ENCODE data around the gene ZBTB7C. TPM values are rescaled to one million over a fixed set of nuclear protein-coding genes. Genes with fewer than 3 reads are reported as not detected.

Gene ZBTB7C
- total RNA-seq, 5 donors from 2014 or later (not counting 1 experiment from before 2014, with no cell fraction given): 0.06 TPM; not detected in 4

- Histone ChIP-seq H3K4me3 (ENCODE audit: control insufficient read depth in 1 of 2, extremely low read depth in 1 of 2, low read length in 1 of 2) (no peak overlapping the region), H3K36me3 (ENCODE audit: control insufficient read depth in 2 of 2, extremely low read depth in 1 of 2, insufficient read depth in 1 of 2, low read length in 1 of 2) (no peaks in the 10 kb centered on the region), H3K4me1 (ENCODE audit: control insufficient read depth in 1 of 2, extremely low read depth in 1 of 2, insufficient read depth in 2 of 2, low read length in 2 of 2) (no peaks in the 10 kb centered on the region), H3K27ac (ENCODE audit: low read length) (no peak overlapping the region), H3K9me3 (no peaks in the 10 kb centered on the region), H3K27me3 (replicated peaks in 1 of 2; ENCODE audit: control insufficient read depth in 2 of 2, extremely low read depth in 1 of 2, insufficient read depth in 2 of 2, low read length in 1 of 2) (peaks cover 0 to 4% of the 10 kb centered on the region in 2 experiments)
- CTCF ChIA-PET: no interaction called here
- DNase-seq (no peak), ATAC-seq (replicated peaks in 1 of 4) (no peak)
- Mint-ChIP-seq H3K36me3 (no peaks in the 10 kb centered on the region), H3K9me3 (peaks cover 0 to 4% (median 2%) of the 10 kb centered on the region in 3 donors), H3K4me3 (no peak overlapping the region), H3K27me3 (peaks cover 7% of the 10 kb centered on the region in 2 donors), H3K27ac (no peak overlapping the region), H3K4me1 (peaks cover 0 to 4% (median 0%) of the 10 kb centered on the region in 3 donors)
- WGBS (ENCODE audit: insufficient coverage): 46% methylated on average over 1 of the region's 1 CpG
- POLR2A ChIA-PET: no interaction called here
These were observed 134.9 kb downstream of the ZBTB7C start for GRCh38 chr18:48274301-48274700.

GRCh38 chr18:48270929-48271328 is 138.3 kb downstream of the ZBTB7C start:
- ATAC-seq (replicated peaks in 1 of 4) (no peak), DNase-seq (no peak)
- Histone ChIP-seq H3K9me3 (no peaks in the 10 kb centered on the region), H3K36me3 (ENCODE audit: control insufficient read depth in 2 of 2, extremely low read depth in 1 of 2, insufficient read depth in 1 of 2, low read length in 1 of 2) (no peaks in the 10 kb centered on the region), H3K4me1 (ENCODE audit: control insufficient read depth in 1 of 2, extremely low read depth in 1 of 2, insufficient read depth in 2 of 2, low read length in 2 of 2) (no peaks in the 10 kb centered on the region), H3K27ac (ENCODE audit: low read length) (no peak overlapping the region), H3K27me3 (replicated peaks in 1 of 2; ENCODE audit: control insufficient read depth in 2 of 2, extremely low read depth in 1 of 2, insufficient read depth in 2 of 2, low read length in 1 of 2) (peaks cover 0 to 5% of the 10 kb centered on the region in 2 experiments), H3K4me3 (ENCODE audit: control insufficient read depth in 1 of 2, extremely low read depth in 1 of 2, low read length in 1 of 2) (no peak overlapping the region)
- ChIA-PET CTCF (no interaction called here), POLR2A (no interaction called here)
- peaks cover 4 to 11% of the 10 kb centered on the region in 2 donors for H3K27me3 Mint-ChIP-seq
- peaks cover 0 to 4% (median 0%) of the 10 kb centered on the region in 3 donors for H3K4me1 Mint-ChIP-seq
- WGBS (ENCODE audit: insufficient coverage): no CpG with 5 or more reads among the region's 1 CpG
- no peak overlapping the region for H3K4me3 Mint-ChIP-seq
- no peaks in the 10 kb centered on the region for H3K36me3 Mint-ChIP-seq
- peaks cover 0 to 4% (median 0%) of the 10 kb centered on the region in 3 donors for H3K9me3 Mint-ChIP-seq
- H3K27ac Mint-ChIP-seq: no peak overlapping the region

- no peak for DNase-seq
- ATAC-seq (replicated peaks in 1 of 4): no peak
- POLR2A ChIA-PET: no interaction called here
- Histone ChIP-seq H3K4me1 (ENCODE audit: control insufficient read depth in 1 of 2, extremely low read depth in 1 of 2, insufficient read depth in 2 of 2, low read length in 2 of 2) (no peaks in the 10 kb centered on the region), H3K27me3 (replicated peaks in 1 of 2; ENCODE audit: control insufficient read depth in 2 of 2, extremely low read depth in 1 of 2, insufficient read depth in 2 of 2, low read length in 1 of 2) (peaks cover 0 to 9% of the 10 kb centered on the region in 2 experiments), H3K36me3 (ENCODE audit: control insufficient read depth in 2 of 2, extremely low read depth in 1 of 2, insufficient read depth in 1 of 2, low read length in 1 of 2) (no peaks in the 10 kb centered on the region), H3K4me3 (ENCODE audit: control insufficient read depth in 1 of 2, extremely low read depth in 1 of 2, low read length in 1 of 2) (no peak overlapping the region), H3K9me3 (no peaks in the 10 kb centered on the region), H3K27ac (ENCODE audit: low read length) (no peak overlapping the region)
- 70% methylated on average over 1 of the region's 4 CpGs for WGBS (ENCODE audit: insufficient coverage)
- Mint-ChIP-seq H3K27me3 (peaks cover 0 to 14% of the 10 kb centered on the region in 2 donors), H3K4me3 (no peak overlapping the region), H3K4me1 (no peaks in the 10 kb centered on the region), H3K36me3 (no peaks in the 10 kb centered on the region), H3K9me3 (peaks cover 0 to 4% (median 0%) of the 10 kb centered on the region in 3 donors), H3K27ac (no peak overlapping the region)
- CTCF ChIA-PET: interaction anchor here in 1 of 2 donors (0.7 kb wide), 1 partner anchor 15 kb away, joined by 3 read pairs; no protein-coding TSS in a partner anchor
These were observed 143.9 kb downstream of the ZBTB7C start for GRCh38 chr18:48265328-48265727.

- Histone ChIP-seq H3K4me1 (ENCODE audit: control insufficient read depth in 1 of 2, extremely low read depth in 1 of 2, insufficient read depth in 2 of 2, low read length in 2 of 2) (no peaks in the 10 kb centered on the region), H3K9me3 (no peaks in the 10 kb centered on the region), H3K36me3 (ENCODE audit: control insufficient read depth in 2 of 2, extremely low read depth in 1 of 2, insufficient read depth in 1 of 2, low read length in 1 of 2) (no peaks in the 10 kb centered on the region), H3K4me3 (ENCODE audit: control insufficient read depth in 1 of 2, extremely low read depth in 1 of 2, low read length in 1 of 2) (no peak overlapping the region), H3K27ac (ENCODE audit: low read length) (no peak overlapping the region), H3K27me3 (replicated peaks in 1 of 2; ENCODE audit: control insufficient read depth in 2 of 2, extremely low read depth in 1 of 2, insufficient read depth in 2 of 2, low read length in 1 of 2) (peaks cover 0 to 9% of the 10 kb centered on the region in 2 experiments)
- DNase-seq: no peak
- 83% methylated on average over 4 of the region's 11 CpGs for WGBS (ENCODE audit: insufficient coverage)
- H3K27me3 Mint-ChIP-seq: peaks cover 0 to 9% of the 10 kb centered on the region in 2 donors
- CTCF ChIA-PET: interaction anchor here in 1 of 2 donors (0.6 kb wide), 1 partner anchor 366 kb away, joined by 3 read pairs; no protein-coding TSS in a partner anchor
- no peaks in the 10 kb centered on the region for H3K9me3 Mint-ChIP-seq
- no peak overlapping the region for H3K4me3 Mint-ChIP-seq
- POLR2A ChIA-PET: no interaction called here
- no peak for ATAC-seq (replicated peaks in 1 of 4)
- no peaks in the 10 kb centered on the region for H3K36me3 Mint-ChIP-seq
- no peak overlapping the region for H3K27ac Mint-ChIP-seq
- H3K4me1 Mint-ChIP-seq: no peaks in the 10 kb centered on the region
These were observed 145.0 kb downstream of the ZBTB7C start for GRCh38 chr18:48263914-48264902.

GRCh38 chr18:48263192-48263853 is 145.9 kb downstream of the ZBTB7C start:
- ChIA-PET CTCF (interaction anchor here in 1 of 2 donors (0.7 kb wide), 1 partner anchor 593 kb away, joined by 3 read pairs; no protein-coding TSS in a partner anchor), POLR2A (no interaction called here)
- Histone ChIP-seq H3K4me3 (ENCODE audit: control insufficient read depth in 1 of 2, extremely low read depth in 1 of 2, low read length in 1 of 2) (no peak overlapping the region), H3K4me1 (ENCODE audit: control insufficient read depth in 1 of 2, extremely low read depth in 1 of 2, insufficient read depth in 2 of 2, low read length in 2 of 2) (no peaks in the 10 kb centered on the region), H3K9me3 (no peaks in the 10 kb centered on the region), H3K27ac (ENCODE audit: low read length) (no peak overlapping the region), H3K27me3 (replicated peaks in 1 of 2; ENCODE audit: control insufficient read depth in 2 of 2, extremely low read depth in 1 of 2, insufficient read depth in 2 of 2, low read length in 1 of 2) (peaks cover 0 to 9% of the 10 kb centered on the region in 2 experiments), H3K36me3 (ENCODE audit: control insufficient read depth in 2 of 2, extremely low read depth in 1 of 2, insufficient read depth in 1 of 2, low read length in 1 of 2) (no peaks in the 10 kb centered on the region)
- H3K27ac Mint-ChIP-seq: no peak overlapping the region
- WGBS (ENCODE audit: insufficient coverage): 70% methylated on average over 5 of the region's 7 CpGs
- H3K4me3 Mint-ChIP-seq: no peak overlapping the region
- ATAC-seq (replicated peaks in 1 of 4) (no peak), DNase-seq (no peak)
- H3K27me3 Mint-ChIP-seq: peaks cover 0 to 9% of the 10 kb centered on the region in 2 donors
- no peaks in the 10 kb centered on the region for H3K4me1 Mint-ChIP-seq
- no peaks in the 10 kb centered on the region for H3K36me3 Mint-ChIP-seq
- no peaks in the 10 kb centered on the region for H3K9me3 Mint-ChIP-seq

GRCh38 chr18:48260237-48260636 is 148.9 kb downstream of the ZBTB7C start:
- DNase-seq (no peak), ATAC-seq (replicated peaks in 1 of 4) (no peak)
- H3K27ac Mint-ChIP-seq: no peak overlapping the region
- Histone ChIP-seq H3K27ac (ENCODE audit: low read length) (no peak overlapping the region), H3K36me3 (ENCODE audit: control insufficient read depth in 2 of 2, extremely low read depth in 1 of 2, insufficient read depth in 1 of 2, low read length in 1 of 2) (no peaks in the 10 kb centered on the region), H3K4me3 (ENCODE audit: control insufficient read depth in 1 of 2, extremely low read depth in 1 of 2, low read length in 1 of 2) (no peak overlapping the region), H3K27me3 (replicated peaks in 1 of 2; ENCODE audit: control insufficient read depth in 2 of 2, extremely low read depth in 1 of 2, insufficient read depth in 2 of 2, low read length in 1 of 2) (peaks cover 0 to 4% of the 10 kb centered on the region in 2 experiments), H3K4me1 (ENCODE audit: control insufficient read depth in 1 of 2, extremely low read depth in 1 of 2, insufficient read depth in 2 of 2, low read length in 2 of 2) (no peaks in the 10 kb centered on the region), H3K9me3 (no peaks in the 10 kb centered on the region)
- CTCF ChIA-PET: no interaction called here
- H3K4me1 Mint-ChIP-seq: no peaks in the 10 kb centered on the region
- H3K27me3 Mint-ChIP-seq: peaks cover 2 to 5% of the 10 kb centered on the region in 2 donors
- POLR2A ChIA-PET: no interaction called here
- WGBS (ENCODE audit: insufficient coverage): 100% methylated on average over 1 of the region's 2 CpGs
- peaks cover 0 to 15% (median 3%) of the 10 kb centered on the region in 3 donors for H3K9me3 Mint-ChIP-seq
- H3K4me3 Mint-ChIP-seq: no peak overlapping the region
- H3K36me3 Mint-ChIP-seq: no peaks in the 10 kb centered on the region
